Cardiac muscle cell (in vitro differentiated cells and primary cell): ENCODE measurements around the gene NDOR1. TPM values are rescaled to one million over a fixed set of nuclear protein-coding genes. Genes with fewer than 3 reads are reported as not detected.

Experiments
- DNase-seq, 2 donors: peaks; one replicate each; pipeline versions ENCODE4 v3.0.0 to v3.0.0-alpha.2; 2010 to 2017; ENCODE audit warnings: low read depth in 1 of 2, low spot score in 1 of 2
- H3K27ac ChIP-seq: fragments of 200-600 bp; sonication (generic); 2 replicates; pipeline ENCODE4 v1.5.1; 2016
- H3K27me3 ChIP-seq: fragments of 200-600 bp; sonication (generic); 2 replicates; pipeline ENCODE4 v1.6.0; 2016; ENCODE audit warnings: control low read depth
- H3K36me3 ChIP-seq: fragments of 200-600 bp; sonication (generic); 2 replicates; pipeline ENCODE4 v1.5.1; 2016; ENCODE audit warnings: control low read depth
- H3K4me1 ChIP-seq: fragments of 200-600 bp; sonication (generic); 2 replicates; pipeline ENCODE4 v1.8.1; 2017; ENCODE audit warnings: low read depth, mild to moderate bottlenecking, mixed run types
- H3K4me3 ChIP-seq: fragments of 200-600 bp; sonication (generic); 2 replicates; pipeline ENCODE4 v1.5.1; 2016; ENCODE audit warnings: mild to moderate bottlenecking
- H3K9me3 ChIP-seq: fragments of 200-600 bp; sonication (generic); 2 replicates; pipeline ENCODE4 v1.5.1; 2017; ENCODE audit warnings: low read depth, mild to moderate bottlenecking, control low read depth
- CTCF ChIP-seq: IDR thresholded peaks from 2 replicates; pipeline ENCODE4 v1.5.1; 2012; ENCODE audit warnings: low read depth, mild to moderate bottlenecking, low read length
- polyA plus RNA-seq: library from polyadenylated mRNA; unstranded; fragments of >200 nt; fragmentation: Nextera tagmentation; extraction: Ambion mirVana; gene quantifications from 2 replicates; pipeline ENCODE4 v1.2.1, GENCODE V29; 2016
- total RNA-seq: library from RNA; depleted of rRNA; stranded (reverse); fragments of >200 nt; gene quantifications from 2 replicates; pipeline ENCODE4 v1.2.3, GENCODE V29; 2016

The NDOR1 gene
- total and polyA plus RNA-seq, 2 experiments from 2014 or later, result 17.5 to 18.1 TPM

GRCh38 chr9:137169896-137170358 is 35.6 kb upstream of the NDOR1 start, which contains the start of gene LRRC26:
Gene LRRC26 (minus strand): TSS chr9:137170051. CDS start chr9:137169943, 108 bp downstream.
- Histone ChIP-seq H3K4me1 (peaks cover 3% of the 10 kb centered on the region), H3K27ac (no peak within 1 kb of the TSS), H3K27me3 (peaks cover 99% of the 10 kb centered on the region), H3K36me3 (no peaks in the 10 kb centered on the region), H3K9me3 (no peaks in the 10 kb centered on the region), H3K4me3 (peak within 1 kb of the TSS; percentile 28)
- no peak for TF ChIP-seq CTCF
- no peak for DNase-seq

- Histone ChIP-seq H3K27ac (no peak overlapping the region), H3K4me1 (peaks cover 3% of the 10 kb centered on the region), H3K4me3 (no peak overlapping the region), H3K9me3 (no peaks in the 10 kb centered on the region), H3K36me3 (no peaks in the 10 kb centered on the region), H3K27me3 (peaks cover 99% of the 10 kb centered on the region)
- DNase-seq, result no peak
- TF ChIP-seq CTCF, result no peak
Measured at GRCh38 chr9:137170486-137171148, 34.9 kb upstream of the NDOR1 start.

- peaks cover 98% of the 10 kb centered on the region for H3K27me3 ChIP-seq
- no peak for DNase-seq
- no peak for TF ChIP-seq CTCF
Measured at GRCh38 chr9:137171149-137171900, 34.2 kb upstream of the NDOR1 start.

GRCh38 chr9:137172901-137173795 is 32.4 kb upstream of the NDOR1 start:
- no peaks in the 10 kb centered on the region for H3K9me3 ChIP-seq
- no peaks in the 10 kb centered on the region for H3K36me3 ChIP-seq
- TF ChIP-seq CTCF, result no peak
- peaks cover 3% of the 10 kb centered on the region for H3K4me1 ChIP-seq
- peaks cover 80% of the 10 kb centered on the region for H3K27me3 ChIP-seq
- no peak overlapping the region for H3K4me3 ChIP-seq
- H3K27ac ChIP-seq, result no peak overlapping the region
- DNase-seq, result no peak

More at GRCh38 chr9:137171149-137171900, 34.2 kb upstream of the NDOR1 start:
- Histone ChIP-seq H3K27ac (no peak overlapping the region), H3K9me3 (no peaks in the 10 kb centered on the region), H3K36me3 (no peaks in the 10 kb centered on the region), H3K4me3 (no peak overlapping the region), H3K4me1 (peaks cover 3% of the 10 kb centered on the region)

GRCh38 chr9:137173796-137174664 is 31.5 kb upstream of the NDOR1 start:
- Histone ChIP-seq H3K27me3 (peaks cover 71% of the 10 kb centered on the region), H3K9me3 (no peaks in the 10 kb centered on the region), H3K36me3 (no peaks in the 10 kb centered on the region), H3K4me3 (no peak overlapping the region), H3K4me1 (no peaks in the 10 kb centered on the region), H3K27ac (no peak overlapping the region)
- no peak for DNase-seq
- TF ChIP-seq CTCF, result no peak
